Stimulated activated CD4-positive, alpha-beta T cell treated with anti-CD3 and anti-CD28 coated beads, Interleukin-12 subunit alpha, Interleukin-12 subunit beta, amount 100 ng/mL, for 48 hours (primary cell): ENCODE results near the gene RPS19.
"Not testable (repeated sequence)": the region's sequence is repeated elsewhere in the genome, so short reads cannot be mapped to it uniquely, and the experiment has no call there.

Experiments used
- DNase-seq, 3 donors: peaks; one replicate each; pipeline ENCODE4 v3.0.0-alpha.2; 2020; ENCODE audit warnings: low read depth in 2 of 3, low spot score in 1 of 3

The RPS19 gene

GRCh38 chr19:41913538-41914423 is 53.7 kb downstream of the RPS19 start:
- DNase-seq: no peak

GRCh38 chr19:41914424-41914834 is 54.4 kb downstream of the RPS19 start:
- DNase-seq: not testable (repeated sequence)

- DNase-seq: no peak
Measured at GRCh38 chr19:41915021-41915775, 55.1 kb downstream of the RPS19 start.

- no peak for DNase-seq
Measured at GRCh38 chr19:41915776-41916414, 55.8 kb downstream of the RPS19 start.

- no peak for DNase-seq
Measured at GRCh38 chr19:41917676-41918075, 57.6 kb downstream of the RPS19 start.

- DNase-seq: no peak
Measured at GRCh38 chr19:41918095-41918494, 58.0 kb downstream of the RPS19 start.

- DNase-seq: no peak
Measured at GRCh38 chr19:41918653-41919244, 58.7 kb downstream of the RPS19 start.

- DNase-seq: no peak
Measured at GRCh38 chr19:41919948-41920712, 60.1 kb downstream of the RPS19 start.

GRCh38 chr19:41920882-41921576 is 61.0 kb downstream of the RPS19 start:
- no peak for DNase-seq

- no peak for DNase-seq
Measured at GRCh38 chr19:41921577-41922576, 61.8 kb downstream of the RPS19 start.
